ENCODE data around the gene NINL. TPM values are rescaled to one million over a fixed set of nuclear protein-coding genes. Genes with fewer than 3 reads are reported as not detected.
A peak's percentile ranks its signal among the peaks of the same experiment; 100 is the strongest.
"Not testable (repeated sequence)": the region's sequence is repeated elsewhere in the genome, so short reads cannot be mapped to it uniquely, and the experiment has no call there.

Gene NINL
- total RNA-seq, 1 donor from 2014 or later, result 15.7 TPM

GRCh38 chr20:25592135-25592852 lies 7.0 kb upstream of the NINL start:
- peak; percentile 13 for DNase-seq

GRCh38 chr20:25590778-25591177 lies 5.4 kb upstream of the NINL start:
- DNase-seq, result not testable (repeated sequence)

GRCh38 chr20:25588491-25588890 lies 3.2 kb upstream of the NINL start:
- no peak for DNase-seq

- no peak for DNase-seq
Observed at GRCh38 chr20:25587536-25587935, 2.2 kb upstream of the NINL start.

- DNase-seq, result no peak
Observed at GRCh38 chr20:25586877-25587276, 1.5 kb upstream of the NINL start.

GRCh38 chr20:25583607-25584006 lies 1.7 kb downstream of the NINL start:
- not testable (repeated sequence) for DNase-seq

GRCh38 chr20:25580711-25581110 lies 4.6 kb downstream of the NINL start:
- no peak for DNase-seq

- no peak for DNase-seq
Observed at GRCh38 chr20:25579081-25579770, 6.1 kb downstream of the NINL start.

GRCh38 chr20:25576783-25577530 lies 8.4 kb downstream of the NINL start:
- DNase-seq, result no peak

- no peak for DNase-seq
Observed at GRCh38 chr20:25574411-25574810, 10.9 kb downstream of the NINL start.

- DNase-seq, result no peak
Observed at GRCh38 chr20:25573288-25574251, 11.8 kb downstream of the NINL start.

- DNase-seq, result no peak
Observed at GRCh38 chr20:25571817-25572216, 13.5 kb downstream of the NINL start.

GRCh38 chr20:25571240-25571639 lies 14.1 kb downstream of the NINL start:
- DNase-seq, result no peak

- DNase-seq, result no peak
Observed at GRCh38 chr20:25570148-25570530, 15.2 kb downstream of the NINL start.

GRCh38 chr20:25567286-25567685 lies 18.0 kb downstream of the NINL start:
- no peak for DNase-seq

- DNase-seq, result no peak
Observed at GRCh38 chr20:25566821-25567220, 18.5 kb downstream of the NINL start.

GRCh38 chr20:25565578-25566157 lies 19.7 kb downstream of the NINL start:
- no peak for DNase-seq

GRCh38 chr20:25563876-25564275 lies 21.5 kb downstream of the NINL start:
- DNase-seq, result no peak

GRCh38 chr20:25563362-25563761 lies 22.0 kb downstream of the NINL start:
- DNase-seq, result no peak

GRCh38 chr20:25561771-25562170 lies 23.6 kb downstream of the NINL start:
- DNase-seq, result not testable (repeated sequence)

- DNase-seq, result no peak
Observed at GRCh38 chr20:25553819-25554296, 31.5 kb downstream of the NINL start.
